ENCODE measurements around the gene MED13L. TPM values are rescaled to one million over a fixed set of nuclear protein-coding genes. Genes with fewer than 3 reads are reported as not detected.

MED13L gene
- total and polyA plus RNA-seq, 8 donors: 92.4 to 123 (median 97.0) TPM

- H3K4me3 ChIP-seq: no peak overlapping the region
- intact Hi-C loops (cut with DNase I): no loop called here
- no peak for DNase-seq
- no peak for TF ChIP-seq CTCF (IDR thresholded peaks at IDR 0.05)
- H3K36me3 ChIP-seq: no peaks in the 10 kb centered on the region
- ATAC-seq: no peak
- no peak overlapping the region for H3K27ac ChIP-seq
- H3K27me3 ChIP-seq: no peaks in the 10 kb centered on the region
- peaks cover 0 to 5% of the 10 kb centered on the region in 2 donors for H3K4me1 ChIP-seq
- peaks cover 0 to 6% of the 10 kb centered on the region in 2 donors for H3K9me3 ChIP-seq
Observed at GRCh38 chr12:116313194-116313927, 35.9 kb upstream of the MED13L start.

GRCh38 chr12:116310082-116310481 lies 32.6 kb upstream of the MED13L start:
- H3K27me3 ChIP-seq: no peaks in the 10 kb centered on the region
- ATAC-seq: no peak

GRCh38 chr12:116309343-116309742 lies 31.9 kb upstream of the MED13L start:
- intact Hi-C loops (cut with DNase I): no loop called here
- Histone ChIP-seq H3K9me3 (peaks cover 0 to 6% of the 10 kb centered on the region in 2 donors), H3K36me3 (no peaks in the 10 kb centered on the region), H3K4me3 (no peak overlapping the region), H3K27ac (no peak overlapping the region), H3K27me3 (no peaks in the 10 kb centered on the region), H3K4me1 (peaks cover 0 to 1% of the 10 kb centered on the region in 2 donors)
- DNase-seq (no peak), ATAC-seq (no peak)
- no peak for TF ChIP-seq CTCF (IDR thresholded peaks at IDR 0.05)

More at GRCh38 chr12:116310082-116310481, 32.6 kb upstream of the MED13L start:
- H3K27ac ChIP-seq: no peak overlapping the region
- no peak for TF ChIP-seq CTCF (IDR thresholded peaks at IDR 0.05)
- DNase-seq: no peak
- no peak overlapping the region for H3K4me3 ChIP-seq
- no peaks in the 10 kb centered on the region for H3K36me3 ChIP-seq
- intact Hi-C loops (cut with DNase I): no loop called here
- H3K4me1 ChIP-seq: no peaks in the 10 kb centered on the region
- H3K9me3 ChIP-seq: peaks cover 0 to 6% of the 10 kb centered on the region in 2 donors

- no peak for TF ChIP-seq CTCF (IDR thresholded peaks at IDR 0.05)
- intact Hi-C loops (cut with DNase I): no loop called here
- DNase-seq (no peak), ATAC-seq (no peak)
- peaks cover 0 to 6% of the 10 kb centered on the region in 2 donors for H3K9me3 ChIP-seq
- H3K4me1 ChIP-seq: peaks cover 3 to 8% of the 10 kb centered on the region in 2 donors
- no peaks in the 10 kb centered on the region for H3K27me3 ChIP-seq
- H3K4me3 ChIP-seq: no peak overlapping the region
- H3K27ac ChIP-seq: no peak overlapping the region
- no peaks in the 10 kb centered on the region for H3K36me3 ChIP-seq
Observed at GRCh38 chr12:116308647-116309046, 31.2 kb upstream of the MED13L start.

GRCh38 chr12:116306968-116307367 lies 29.5 kb upstream of the MED13L start:
- Histone ChIP-seq H3K9me3 (peaks cover 0 to 6% of the 10 kb centered on the region in 2 donors), H3K27ac (no peak overlapping the region), H3K27me3 (no peaks in the 10 kb centered on the region), H3K4me3 (no peak overlapping the region), H3K36me3 (no peaks in the 10 kb centered on the region), H3K4me1 (peaks cover 5 to 23% of the 10 kb centered on the region in 2 donors)
- TF ChIP-seq CTCF (IDR thresholded peaks at IDR 0.05): no peak
- ATAC-seq (no peak), DNase-seq (no peak)
- intact Hi-C loops (cut with DNase I): no loop called here

All from left lung (tissue), 10 donors.